HCT116 (cell line): Measurements from ENCODE around the gene CIB4. TPM values are rescaled to one million over a fixed set of nuclear protein-coding genes. Genes with fewer than 3 reads are reported as not detected.

ENCODE experiments used
- ATAC-seq: fragments of 200-7000 bp; cut with Tn5 transposase; 2 replicates; pipeline ENCODE4 v1.9.1; 2020; ENCODE audit warnings: mild to moderate bottlenecking, moderate library complexity
- BruUV-seq: library from RNA; stranded (reverse); fragments of 400-500 nt; replicated peaks from 2 replicates; lab custom pipeline; 2021; lab: Mats Ljungman, UMichigan
- CTCF ChIA-PET: fragments of 300-600 bp; sonication (Branson Sonifier 250); formaldehyde crosslinking; loops from one replicate; lab custom pipeline; 2021; ENCODE audit warnings: antibody characterized with exemption; lab: Charles Lee
- POLR2A ChIA-PET: fragments of 300-600, 350-600 bp; sonication (Branson Sonifier 250); formaldehyde crosslinking; loops from one replicate; lab custom pipeline; 2021; ENCODE audit warnings: antibody characterized with exemption; lab: Charles Lee
- RAD21 ChIA-PET, 2 experiments: fragments of 300-600 bp; sonication (Branson Sonifier 250); formaldehyde crosslinking; loops; one replicate each; lab custom pipeline; 2023; ENCODE audit warnings: low total read pairs in 2 of 2; ENCODE audit not compliant: uncharacterized antibody in 2 of 2, unreplicated experiment in 2 of 2, low non-redundant PET in 1 of 2; lab: Charles Lee
- DNase-seq: peaks from one replicate; pipeline ENCODE4 v3.0.0-alpha.2; 2010; ENCODE audit warnings: low read depth, low spot score
- H2AFZ ChIP-seq: fragments of 200-600 bp; shearing (Covaris generic), sonication (generic); 2 replicates; pipeline ENCODE4 v1.6.1; 2017; ENCODE audit warnings: low read depth, mixed run types, mixed read lengths, antibody characterized with exemption, low read length; ENCODE audit not compliant: poor library complexity, severe bottlenecking
- H3K27ac ChIP-seq: 2 replicates; pipeline ENCODE4 v1.5.1; 2012; ENCODE audit warnings: low read depth, low read length
- H3K27me3 ChIP-seq: fragments of 200-600 bp; sonication (generic); 2 replicates; pipeline ENCODE4 v1.6.1; 2016; ENCODE audit warnings: mixed run types, low read length, mixed read lengths; ENCODE audit not compliant: insufficient read depth
- H3K36me3 ChIP-seq, 2 experiments: fragments of 200-500 bp in 1 of 2; fragments of 200-600 bp in 1 of 2; sonication (Bioruptor generic) in 1 of 2; sonication (generic) in 1 of 2; 2 replicates each; pipeline versions ENCODE4 v1.5.1 to v1.6.1; 2014 to 2016; ENCODE audit warnings: low read length in 2 of 2, inconsistent platforms in 1 of 2, mixed read lengths in 1 of 2, mixed run types in 1 of 2; ENCODE audit not compliant: insufficient read depth in 2 of 2, control insufficient read depth in 1 of 2
- H3K4me1 ChIP-seq, 2 experiments: fragments of 200-600 bp in 1 of 2; sonication (generic) in 1 of 2; 2 replicates each; pipeline versions ENCODE4 v1.5.1 to v1.6.1; 2012 to 2017; ENCODE audit warnings: low read length in 2 of 2, inconsistent platforms in 1 of 2, mild to moderate bottlenecking in 1 of 2, mixed read lengths in 1 of 2, mixed run types in 1 of 2, moderate library complexity in 1 of 2; ENCODE audit not compliant: insufficient read depth in 2 of 2, control insufficient read depth in 1 of 2
- H3K4me2 ChIP-seq: fragments of 200-600 bp; sonication (generic); 2 replicates; pipeline ENCODE4 v1.6.1; 2017; ENCODE audit warnings: mixed run types, low read length, mixed read lengths
- H3K4me3 ChIP-seq, 2 experiments: fragments of 200-600 bp in 1 of 2; sonication (generic) in 1 of 2; replicated peaks in 1 of 2; 2 replicates each; pipeline ENCODE4 v1.5.1; 2011 to 2016; ENCODE audit warnings: low read length in 2 of 2, control low read depth in 1 of 2, low read depth in 1 of 2, mild to moderate bottlenecking in 1 of 2, mixed read lengths in 1 of 2, mixed run types in 1 of 2
- H3K79me2 ChIP-seq: fragments of 200-600 bp; sonication (generic); 2 replicates; pipeline ENCODE4 v1.6.1; 2017; ENCODE audit warnings: mild to moderate bottlenecking, mixed run types, low read length, moderate library complexity, mixed read lengths; ENCODE audit not compliant: insufficient read depth
- H3K9ac ChIP-seq: fragments of 200-600 bp; sonication (generic); 2 replicates; pipeline ENCODE4 v1.6.1; 2016; ENCODE audit warnings: low read length, mixed read lengths
- H3K9me2 ChIP-seq: fragments of 200-600 bp; sonication (generic), shearing (Covaris generic); 2 replicates; pipeline ENCODE4 v1.6.1; 2017; ENCODE audit warnings: mixed run types, mild to moderate bottlenecking, moderate library complexity; ENCODE audit not compliant: insufficient read depth
- H3K9me3 ChIP-seq, 2 experiments: fragments of 200-500 bp in 1 of 2; fragments of 200-600 bp in 1 of 2; sonication (Bioruptor generic) in 1 of 2; sonication (generic) in 1 of 2; 2 replicates each; pipeline ENCODE4 v1.6.1; 2014 to 2017; ENCODE audit warnings: low read length in 2 of 2, mixed read lengths in 2 of 2, inconsistent platforms in 1 of 2, low read depth in 1 of 2, mild to moderate bottlenecking in 1 of 2, mixed run types in 1 of 2, moderate library complexity in 1 of 2; ENCODE audit not compliant: control insufficient read depth in 1 of 2, insufficient read depth in 1 of 2
- H4K20me1 ChIP-seq: fragments of 200-600 bp; sonication (generic), shearing (Covaris generic); 2 replicates; pipeline ENCODE4 v1.6.1; 2017; ENCODE audit warnings: mixed run types, mild to moderate bottlenecking, moderate library complexity; ENCODE audit not compliant: insufficient read depth
- CEBPB ChIP-seq: IDR thresholded peaks from 2 replicates; pipeline ENCODE4 v1.6.1; 2012; ENCODE audit warnings: low read depth
- CTCF ChIP-seq, 3 experiments: fragments of 200-600 bp in 1 of 3; sonication (generic) in 1 of 3; IDR thresholded peaks in 2 of 3; conservative IDR thresholded peaks in 1 of 3; 2 replicates each; pipeline ENCODE4 v1.5.1; 2012 to 2017; ENCODE audit warnings: low read depth in 2 of 3, low read length in 2 of 3, antibody characterized with exemption in 1 of 3, borderline replicate concordance in 1 of 3, control low read depth in 1 of 3, mild to moderate bottlenecking in 1 of 3, mixed read lengths in 1 of 3, mixed run types in 1 of 3, moderate library complexity in 1 of 3; ENCODE audit not compliant: insufficient read depth in 1 of 3
- EGR1 ChIP-seq: IDR thresholded peaks from 2 replicates; pipeline ENCODE4 v1.6.1; 2012; ENCODE audit warnings: low read depth
- EZH2 ChIP-seq: fragments of 200-600 bp; sonication (generic); IDR thresholded peaks from 2 replicates; pipeline ENCODE4 v1.6.1; 2017; ENCODE audit warnings: antibody characterized with exemption, mixed run types
- EZH2phosphoT487 ChIP-seq: fragments of 200-600 bp; IDR thresholded peaks from 2 replicates; pipeline ENCODE4 v1.6.1; 2018; ENCODE audit warnings: antibody characterized with exemption, borderline replicate concordance
- FOSL1 ChIP-seq: IDR thresholded peaks from 2 replicates; pipeline ENCODE4 v1.6.1; 2012; ENCODE audit warnings: low read depth
- JUND ChIP-seq: IDR thresholded peaks from 2 replicates; pipeline ENCODE4 v1.6.1; 2012
- MAX ChIP-seq: IDR thresholded peaks from 2 replicates; pipeline ENCODE4 v1.6.1; 2012
- POLR2A ChIP-seq: IDR thresholded peaks from 2 replicates; pipeline ENCODE4 v1.7.0; 2011; ENCODE audit warnings: borderline replicate concordance; ENCODE audit not compliant: insufficient read depth, insufficient read length; ENCODE audit errors: extremely low read depth
- RAD21 ChIP-seq: IDR thresholded peaks from 2 replicates; pipeline ENCODE4 v1.6.1; 2012; ENCODE audit warnings: low read depth, mild to moderate bottlenecking
- SP1 ChIP-seq: IDR thresholded peaks from 2 replicates; pipeline ENCODE4 v1.6.1; 2012; ENCODE audit warnings: low read depth
- SRF ChIP-seq: IDR thresholded peaks from 2 replicates; pipeline ENCODE4 v1.6.1; 2012; ENCODE audit warnings: low read depth
- TCF7L2 ChIP-seq: IDR thresholded peaks from 2 replicates; pipeline ENCODE4 v1.7.0; 2011; ENCODE audit warnings: borderline replicate concordance, inconsistent platforms; ENCODE audit not compliant: insufficient read depth, insufficient read length; ENCODE audit errors: extremely low read depth
- YY1 ChIP-seq: IDR thresholded peaks from 2 replicates; pipeline ENCODE4 v1.6.1; 2011; ENCODE audit warnings: low read length, low read depth, moderate library complexity, mild to moderate bottlenecking; ENCODE audit not compliant: insufficient replicate concordance; ENCODE audit errors: extremely low read depth
- ZBTB33 ChIP-seq: IDR thresholded peaks from 2 replicates; pipeline ENCODE4 v1.6.1; 2011; ENCODE audit warnings: mild to moderate bottlenecking, low read length, moderate library complexity; ENCODE audit not compliant: insufficient replicate concordance; ENCODE audit errors: extremely low read depth
- ZFX ChIP-seq: fragments of 450-650 bp; IDR thresholded peaks from 2 replicates; pipeline ENCODE4 v1.6.1; 2017
- ZNF274 ChIP-seq: fragments of 200-500 bp; sonication (Bioruptor generic); IDR thresholded peaks from 2 replicates; pipeline ENCODE4 v1.6.1; 2014; ENCODE audit warnings: mild to moderate bottlenecking, low read depth, low read length, inconsistent platforms
- intact Hi-C: fragments of 100-400 bp; cut with micrococcal nuclease; formaldehyde crosslinking; loops from 2 replicates; pipeline ENCODE4 v1.10.0; 2022
- total RNA-seq: library from RNA; stranded (reverse); gene quantifications from one replicate; pipeline ENCODE4 v1.2.1, GENCODE V29; 2021; ENCODE audit not compliant: unreplicated experiment
- TF ChIP-seq, protein P1 (sequence below): IDR thresholded peaks from 2 replicates; pipeline ENCODE4 v1.6.1; 2012
- TF ChIP-seq, protein P2 (sequence below): IDR thresholded peaks from 2 replicates; pipeline ENCODE4 v1.6.1; 2012; ENCODE audit warnings: low read depth

The CIB4 gene
- total RNA-seq, 1 experiment from 2014 or later = not detected

DNA sequence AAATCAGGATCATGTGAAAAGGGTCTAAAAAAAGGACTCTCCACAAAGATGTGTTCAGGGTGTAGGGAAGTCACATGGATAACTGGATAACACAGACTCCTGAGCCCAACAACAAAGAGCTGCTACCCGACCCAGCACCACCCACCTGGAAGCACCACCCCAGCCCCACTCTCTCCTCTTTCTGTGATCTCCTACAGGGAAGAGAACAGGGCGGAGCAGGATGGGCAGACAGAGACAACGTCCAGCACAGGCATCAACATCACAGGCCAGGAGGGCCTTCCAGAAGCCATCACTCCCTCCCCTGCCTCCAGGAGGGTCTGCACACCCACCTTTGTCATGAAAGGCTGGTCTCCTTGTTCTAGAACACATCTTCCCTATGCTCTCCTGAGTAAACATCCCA lies 1.3 kb upstream of the CIB4 start:
- Histone ChIP-seq H3K9me3 (no peaks in the 10 kb centered on the region), H3K4me2 (no peak overlapping the region), H4K20me1 (no peaks in the 10 kb centered on the region), H2AFZ (no peak overlapping the region), H3K9ac (no peak overlapping the region), H3K9me2 (no peaks in the 10 kb centered on the region), H3K27me3 (peaks cover 23% of the 10 kb centered on the region), H3K27ac (no peak overlapping the region), H3K4me3 (no peak overlapping the region), H3K4me1 (peaks cover 8 to 20% of the 10 kb centered on the region in 2 experiments; a peak in 3 of 4 replicates), H3K36me3 (no peaks in the 10 kb centered on the region), H3K79me2 (no peaks in the 10 kb centered on the region)
- intact Hi-C loops = no loop called here
- ChIA-PET RAD21 (no interaction called here), POLR2A (no interaction called here), CTCF (no interaction called here)
- ATAC-seq (no peak), DNase-seq (no peak)
- no TSS peak for BruUV-seq
- TF ChIP-seq JUND (no peak), FOSL1 (no peak), SRF (no peak), MAX (no peak), CEBPB (no peak), TCF7L2 (no peak), EZH2phosphoT487 (no peak), ZNF274 (no peak), ZBTB33 (no peak), CTCF (IDR thresholded peaks at IDR 0.05 in 2 of 3, conservative IDR thresholded peaks at IDR 0.05 in 1 of 3; ENCODE audit: borderline replicate concordance in 1 of 3, insufficient read depth in 1 of 3, low read depth in 2 of 3, low read length in 2 of 3) (no peak), RAD21 (no peak), SP1 (no peak), EGR1 (no peak), ZFX (no peak), POLR2A (no peak), EZH2 (no peak), YY1 (no peak)
- TF ChIP-seq, protein P1, sequence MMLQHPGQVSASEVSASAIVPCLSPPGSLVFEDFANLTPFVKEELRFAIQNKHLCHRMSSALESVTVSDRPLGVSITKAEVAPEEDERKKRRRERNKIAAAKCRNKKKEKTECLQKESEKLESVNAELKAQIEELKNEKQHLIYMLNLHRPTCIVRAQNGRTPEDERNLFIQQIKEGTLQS = no peak
- TF ChIP-seq, protein P2, sequence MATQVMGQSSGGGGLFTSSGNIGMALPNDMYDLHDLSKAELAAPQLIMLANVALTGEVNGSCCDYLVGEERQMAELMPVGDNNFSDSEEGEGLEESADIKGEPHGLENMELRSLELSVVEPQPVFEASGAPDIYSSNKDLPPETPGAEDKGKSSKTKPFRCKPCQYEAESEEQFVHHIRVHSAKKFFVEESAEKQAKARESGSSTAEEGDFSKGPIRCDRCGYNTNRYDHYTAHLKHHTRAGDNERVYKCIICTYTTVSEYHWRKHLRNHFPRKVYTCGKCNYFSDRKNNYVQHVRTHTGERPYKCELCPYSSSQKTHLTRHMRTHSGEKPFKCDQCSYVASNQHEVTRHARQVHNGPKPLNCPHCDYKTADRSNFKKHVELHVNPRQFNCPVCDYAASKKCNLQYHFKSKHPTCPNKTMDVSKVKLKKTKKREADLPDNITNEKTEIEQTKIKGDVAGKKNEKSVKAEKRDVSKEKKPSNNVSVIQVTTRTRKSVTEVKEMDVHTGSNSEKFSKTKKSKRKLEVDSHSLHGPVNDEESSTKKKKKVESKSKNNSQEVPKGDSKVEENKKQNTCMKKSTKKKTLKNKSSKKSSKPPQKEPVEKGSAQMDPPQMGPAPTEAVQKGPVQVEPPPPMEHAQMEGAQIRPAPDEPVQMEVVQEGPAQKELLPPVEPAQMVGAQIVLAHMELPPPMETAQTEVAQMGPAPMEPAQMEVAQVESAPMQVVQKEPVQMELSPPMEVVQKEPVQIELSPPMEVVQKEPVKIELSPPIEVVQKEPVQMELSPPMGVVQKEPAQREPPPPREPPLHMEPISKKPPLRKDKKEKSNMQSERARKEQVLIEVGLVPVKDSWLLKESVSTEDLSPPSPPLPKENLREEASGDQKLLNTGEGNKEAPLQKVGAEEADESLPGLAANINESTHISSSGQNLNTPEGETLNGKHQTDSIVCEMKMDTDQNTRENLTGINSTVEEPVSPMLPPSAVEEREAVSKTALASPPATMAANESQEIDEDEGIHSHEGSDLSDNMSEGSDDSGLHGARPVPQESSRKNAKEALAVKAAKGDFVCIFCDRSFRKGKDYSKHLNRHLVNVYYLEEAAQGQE = no peak
